Measurements from ENCODE around the gene KLF9.

Gene KLF9

DNA sequence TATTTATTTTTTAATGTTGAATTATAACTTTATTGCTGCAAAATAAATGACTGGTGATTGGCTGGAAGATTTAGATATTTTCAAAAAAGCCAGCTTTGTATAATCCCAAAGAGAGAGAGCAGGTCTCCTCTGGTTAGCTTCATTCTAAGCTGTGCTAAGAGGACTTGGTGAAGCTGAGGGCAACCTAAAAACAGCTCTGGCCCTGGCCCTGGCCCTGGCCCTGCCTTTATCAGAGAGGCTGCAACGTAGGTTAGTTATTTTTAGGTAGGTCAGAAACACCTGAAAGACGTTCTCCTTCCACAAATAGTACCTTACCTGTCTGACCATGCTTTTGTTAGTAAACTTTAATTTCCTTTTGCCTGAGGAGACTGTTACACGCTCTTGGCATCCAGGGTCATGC, 58.7 kb downstream of the KLF9 start:
- no peak for DNase-seq (ENCODE audit: low spot score)

DNA sequence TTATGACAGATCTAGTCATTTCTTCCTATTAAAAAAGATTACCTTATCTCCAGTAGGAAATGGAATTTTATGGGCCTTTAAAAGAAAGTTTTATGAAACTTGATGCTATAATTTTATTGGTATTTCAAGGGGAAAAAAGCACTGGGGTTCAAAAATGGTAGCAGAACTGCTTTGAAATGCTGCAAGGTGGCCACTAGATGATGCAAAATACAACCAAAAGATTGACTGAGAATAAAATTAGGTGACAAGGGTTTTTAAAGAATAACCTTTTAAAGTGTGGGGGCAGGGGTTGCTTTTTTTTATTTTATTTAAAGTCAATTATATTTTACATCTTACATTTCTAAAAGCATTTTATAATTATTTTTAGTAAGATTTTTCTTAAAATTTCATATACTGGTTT, 61.7 kb downstream of the KLF9 start:
- DNase-seq (ENCODE audit: low spot score) = no peak

DNA sequence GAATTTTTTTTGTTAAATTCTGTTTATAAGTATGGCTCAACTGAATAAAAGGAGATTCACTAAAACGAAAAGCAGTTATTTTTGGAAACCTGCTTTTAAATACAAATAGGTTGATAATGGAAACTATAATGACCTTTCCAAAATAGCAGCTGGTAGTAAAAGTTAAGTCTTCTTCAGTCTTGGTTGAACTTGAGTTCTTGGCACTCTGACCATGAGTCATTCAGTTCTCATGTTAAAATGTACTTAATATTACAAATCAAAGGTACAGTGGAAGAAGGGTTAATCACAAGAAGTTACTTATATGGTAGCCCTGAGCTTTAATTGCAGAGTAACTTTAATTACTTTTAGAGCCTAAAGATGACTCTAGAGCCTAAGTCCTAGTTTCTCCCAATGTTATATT, 62.1 kb downstream of the KLF9 start:
- no peak for DNase-seq (ENCODE audit: low spot score)

DNA sequence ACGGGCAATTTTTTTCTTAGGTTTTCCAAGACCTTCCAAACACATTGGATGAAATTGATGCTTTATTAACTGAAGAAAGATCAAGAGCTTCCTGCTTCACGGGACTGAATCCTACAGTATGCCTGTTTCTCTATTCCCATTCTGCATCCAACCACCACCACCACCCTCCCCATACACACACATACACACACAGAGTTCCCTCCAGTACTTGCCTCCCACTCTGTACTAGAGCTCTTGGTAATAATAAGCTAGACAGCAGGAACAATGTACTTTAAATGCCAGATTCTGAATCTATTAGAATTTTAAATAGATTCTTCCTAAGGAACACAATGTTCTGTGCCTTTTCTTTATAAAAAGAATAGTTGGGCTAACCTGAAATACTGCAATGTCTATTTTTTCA, 67.4 kb downstream of the KLF9 start:
- no peak for DNase-seq (ENCODE audit: low spot score)

DNA sequence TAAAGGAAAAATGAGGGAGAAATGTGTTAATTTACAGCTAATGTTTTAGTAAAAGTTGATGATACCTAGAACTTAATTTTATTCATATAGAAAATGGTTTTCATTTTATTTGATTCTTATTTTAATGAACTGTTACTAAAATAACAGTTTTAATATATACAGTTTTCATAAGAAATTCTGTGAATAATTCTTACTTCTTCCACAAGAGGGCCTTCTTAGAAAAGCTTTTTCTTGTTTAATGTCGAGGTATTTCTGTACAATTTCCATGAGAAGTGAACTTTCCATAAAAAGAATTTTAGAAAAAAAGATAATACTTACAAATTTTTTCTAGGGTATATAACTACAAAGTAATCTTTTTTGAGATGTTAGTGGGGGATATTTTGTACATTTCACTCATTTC, 73.9 kb downstream of the KLF9 start:
- peak; percentile 14 for DNase-seq (ENCODE audit: low spot score)
